B cell (primary cell): ENCODE data around the gene CRYBG2. TPM values are rescaled to one million over a fixed set of nuclear protein-coding genes. Genes with fewer than 3 reads are reported as not detected.
"Not testable (repeated sequence)": the region's sequence is repeated elsewhere in the genome, so short reads cannot be mapped to it uniquely, and the experiment has no call there.

Experiments
- ATAC-seq: fragments of 200-7000 bp; cut with Tn5 transposase; one replicate; pipeline ENCODE4 v1.10.0; 2021; ENCODE audit warnings: low read depth, mild to moderate bottlenecking, moderate number of reproducible peaks, moderate library complexity
- CTCF ChIA-PET: fragments of 350-600 bp; sonication (Branson Sonifier 250); formaldehyde crosslinking; loops from one replicate; lab custom pipeline; 2021; ENCODE audit warnings: antibody characterized with exemption, inconsistent platforms; lab: Charles Lee
- POLR2A ChIA-PET: fragments of 350-600 bp; sonication (Branson Sonifier 250); formaldehyde crosslinking; loops from one replicate; lab custom pipeline; 2021; ENCODE audit warnings: antibody characterized with exemption; lab: Charles Lee
- DNase-seq: peaks from one replicate; pipeline ENCODE4 v3.0.0; 2013
- H2AFZ ChIP-seq: 2 replicates; pipeline ENCODE4 v1.6.1; 2012; ENCODE audit warnings: mild to moderate bottlenecking, low read depth, low read length; ENCODE audit not compliant: insufficient read depth, poor library complexity, severe bottlenecking
- H3K27ac ChIP-seq, 2 donors: 1 replicate in 1 of 2; 2 replicates in 1 of 2; pipeline ENCODE4 v1.5.1; 2012 to 2013; ENCODE audit warnings: low read length in 2 of 2, mild to moderate bottlenecking in 2 of 2, moderate library complexity in 1 of 2
- H3K27me3 ChIP-seq, 4 experiments: fragments of 200-600 bp in 1 of 4; sonication (generic) in 1 of 4; replicated peaks in 1 of 4; 1 replicate in 2 of 4; 2 replicates in 2 of 4; pipeline versions ENCODE4 v1.6.1 to v1.7.0; 2013 to 2016; ENCODE audit warnings: low read length in 3 of 4, mild to moderate bottlenecking in 2 of 4, mixed read lengths in 1 of 4, moderate library complexity in 1 of 4; ENCODE audit not compliant: insufficient read depth in 4 of 4, control insufficient read depth in 3 of 4; ENCODE audit errors: control extremely low read depth in 1 of 4
- H3K36me3 ChIP-seq, 2 experiments: replicated peaks in 1 of 2; 1 replicate in 1 of 2; 2 replicates in 1 of 2; pipeline versions ENCODE4 v1.6.1 to v1.7.1; 2013; ENCODE audit warnings: low read length in 1 of 2; ENCODE audit not compliant: insufficient read depth in 2 of 2, control insufficient read depth in 1 of 2; ENCODE audit errors: control extremely low read depth in 1 of 2, extremely low read depth in 1 of 2
- H3K4me1 ChIP-seq, 2 donors: fragments of 200-600 bp in 1 of 2; sonication (generic) in 1 of 2; 1 replicate in 1 of 2; 2 replicates in 1 of 2; pipeline versions ENCODE4 v1.5.1 to v1.6.1; 2013 to 2017; ENCODE audit warnings: low read length in 2 of 2; ENCODE audit not compliant: control insufficient read depth in 2 of 2, insufficient read depth in 2 of 2
- H3K4me2 ChIP-seq: replicated peaks from 2 replicates; pipeline ENCODE3; 2012; ENCODE audit warnings: mild to moderate bottlenecking, low read depth, low read length; ENCODE audit not compliant: poor library complexity, severe bottlenecking
- H3K4me3 ChIP-seq, 5 experiments: fragments of 200-600 bp in 1 of 5; sonication (generic) in 1 of 5; 1 replicate in 3 of 5; 2 replicates in 2 of 5; pipeline versions ENCODE4 v1.5.1 to v1.7.0; 2011 to 2016; ENCODE audit warnings: low read length in 4 of 5, mild to moderate bottlenecking in 4 of 5, low read depth in 2 of 5, control low read depth in 1 of 5, moderate library complexity in 1 of 5; ENCODE audit not compliant: insufficient read depth in 1 of 5; ENCODE audit errors: control extremely low read depth in 1 of 5, extremely low read depth in 1 of 5
- H3K79me2 ChIP-seq: fragments of 200-600 bp; sonication (generic); one replicate; pipeline ENCODE4 v1.6.0; 2016; ENCODE audit warnings: low read length; ENCODE audit not compliant: control insufficient read depth, insufficient read depth
- H3K9ac ChIP-seq: fragments of 200-600 bp; sonication (generic); 2 replicates; pipeline ENCODE4 v1.6.1; 2017; ENCODE audit warnings: mild to moderate bottlenecking, low read length, moderate library complexity
- H3K9me3 ChIP-seq, 3 donors: one replicate each; pipeline versions ENCODE4 v1.6.1 to v1.7.1; 2013; ENCODE audit warnings: low read length in 2 of 3; ENCODE audit not compliant: control insufficient read depth in 2 of 3, insufficient read depth in 1 of 3; ENCODE audit errors: control extremely low read depth in 1 of 3
- H4K20me1 ChIP-seq: 2 replicates; pipeline ENCODE4 v1.6.0; 2012; ENCODE audit warnings: mild to moderate bottlenecking, low read length; ENCODE audit not compliant: insufficient read depth, control insufficient read depth, poor library complexity, severe bottlenecking
- H3K27ac Mint-ChIP-seq: one replicate; pipeline ENCODE4 v1.8.0; 2021; ENCODE audit warnings: mixed read lengths
- H3K27me3 Mint-ChIP-seq: one replicate; pipeline ENCODE4 v1.8.0; 2021; ENCODE audit warnings: mixed read lengths
- H3K4me1 Mint-ChIP-seq: one replicate; pipeline ENCODE4 v1.8.0; 2021; ENCODE audit warnings: mixed read lengths
- H3K4me3 Mint-ChIP-seq: one replicate; pipeline ENCODE4 v1.8.0; 2021; ENCODE audit warnings: mixed read lengths
- H3K9me3 Mint-ChIP-seq: one replicate; pipeline ENCODE4 v1.8.0; 2022; ENCODE audit warnings: mixed read lengths; ENCODE audit not compliant: insufficient read depth
- EZH2 ChIP-seq: IDR thresholded peaks from 2 replicates; pipeline ENCODE4 v1.6.1; 2012; ENCODE audit warnings: borderline replicate concordance, low read depth, mild to moderate bottlenecking, moderate library complexity, low read length; ENCODE audit not compliant: insufficient read depth, poor library complexity, severe bottlenecking
- WGBS: methylation state at CpG from one replicate; pipeline ENCODE4 v1.1.5; 2013; ENCODE audit warnings: missing lambda C conversion rate; ENCODE audit not compliant: insufficient coverage; 5-methylcytosine and 5-hydroxymethylcytosine counted together
- intact Hi-C: fragments of 100-400 bp; cut with micrococcal nuclease; formaldehyde crosslinking; loops from one replicate; pipeline ENCODE4 v1.10.0; 2022
- polyA plus RNA-seq: library from polyadenylated mRNA; depleted of rRNA; stranded (reverse); fragments of >200 nt; gene quantifications from 2 replicates; pipeline ENCODE4 v1.2.3, GENCODE V29; 2012
- total RNA-seq, 2 donors: library from RNA; stranded (reverse); fragments of 120-200 nt in 1 of 2; gene quantifications; 1 replicate in 1 of 2; 2 replicates in 1 of 2; pipeline versions ENCODE4 v1.2.3 to v1.2.4, GENCODE V29; 2013 to 2022

The CRYBG2 gene
- total and polyA plus RNA-seq, 2 donors (not counting 1 experiment from before 2014, with no cell fraction given), result 3.3 to 5.3 TPM

GRCh38 chr1:26314501-26314900 lies 39.4 kb downstream of the CRYBG2 start:
- no peaks in the 10 kb centered on the region for H3K27me3 Mint-ChIP-seq
- intact Hi-C loops, result loop anchor here (10.0 kb wide), 1 partner anchor 120 kb away; the partner anchor contains the start of gene DHDDS
- DNase-seq, result no peak
- Histone ChIP-seq H3K79me2 (peaks cover 74% of the 10 kb centered on the region), H3K9me3 (no peaks in the 10 kb centered on the region), H3K4me1 (peaks cover 60 to 65% of the 10 kb centered on the region in 2 donors), H3K4me2 (peak overlapping the region; percentile 73), H3K27me3 (no peaks in the 10 kb centered on the region), H3K36me3 (peaks cover 0 to 10% of the 10 kb centered on the region in 2 experiments), H4K20me1 (peaks cover 17% of the 10 kb centered on the region), H2AFZ (no peak overlapping the region), H3K27ac (peak overlapping the region; percentile 67 to 86), H3K9ac (peak overlapping the region; percentile 85), H3K4me3 (peak overlapping the region in 1 of 5 experiments; percentile 95)
- peak overlapping the region; percentile 97 for H3K27ac Mint-ChIP-seq
- CTCF ChIA-PET, result interaction anchor here (1.1 to 30.0 kb wide), 6 partner anchors 8 to 80 kb away, joined by 3 to 1400 read pairs (median 6); partner anchors contain the start of genes CEP85, SH3BGRL3 and UBXN11
- 78% methylated on average over 3 of the region's 5 CpGs for WGBS
- ATAC-seq, result no peak
- H3K4me3 Mint-ChIP-seq, result peak overlapping the region; percentile 64
- H3K4me1 Mint-ChIP-seq, result peaks cover 57% of the 10 kb centered on the region
- no peaks in the 10 kb centered on the region for H3K9me3 Mint-ChIP-seq
- no peak for TF ChIP-seq EZH2
- POLR2A ChIA-PET, result interaction anchor here (0.6 to 15.2 kb wide), 4 partner anchors 8 to 30 kb away, joined by 3 to 1239 read pairs (median 5); partner anchors contain the start of genes SH3BGRL3 and UBXN11

DNA sequence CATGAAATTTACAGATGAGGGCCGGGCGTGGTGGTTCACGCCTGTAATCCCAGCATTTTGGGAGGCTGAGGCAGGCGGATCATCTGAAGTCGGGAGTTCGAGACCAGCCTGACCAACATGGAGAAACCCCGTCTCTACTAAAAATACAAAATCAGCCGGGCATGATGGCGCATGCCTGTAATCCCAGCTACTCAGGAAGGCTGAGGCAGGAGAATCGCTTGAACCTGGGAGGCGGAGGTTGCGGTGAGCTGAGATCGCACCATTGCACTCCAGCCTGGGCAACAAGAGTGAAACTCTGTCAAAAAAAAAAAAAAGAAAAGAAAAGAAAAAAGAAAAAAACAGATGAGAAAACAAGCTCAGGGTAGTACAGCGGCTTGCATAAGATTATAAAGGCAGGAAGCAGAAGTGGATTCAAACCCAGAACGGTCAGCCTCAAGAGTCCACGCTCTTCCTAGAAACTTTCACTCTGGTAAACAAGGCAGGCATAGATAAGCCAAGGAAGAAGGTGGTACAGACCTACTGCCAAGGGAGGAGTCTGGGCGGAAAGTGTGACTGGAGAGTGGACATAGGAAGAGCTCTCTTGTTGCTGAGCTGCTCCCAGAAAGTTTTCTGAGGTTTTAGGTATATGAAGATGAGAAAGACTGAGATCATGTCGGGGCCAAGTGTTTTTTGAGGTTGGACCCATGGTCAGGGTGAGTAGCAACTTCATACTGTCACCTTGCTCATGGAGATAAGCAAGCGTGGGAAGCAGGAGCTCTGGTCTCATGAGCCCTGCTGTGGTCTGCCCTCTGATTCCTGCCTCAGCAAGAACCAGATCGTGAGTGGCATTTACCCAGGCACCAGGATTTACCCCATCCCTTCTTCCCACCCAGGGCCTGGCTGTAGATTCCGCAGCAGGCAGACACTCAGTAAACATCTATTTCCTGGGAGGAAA lies 45.7 kb downstream of the CRYBG2 start:
- not testable (repeated sequence) for H3K4me3 ChIP-seq, H3K27me3 Mint-ChIP-seq, DNase-seq

More for the DNA sequence above, 45.7 kb downstream of the CRYBG2 start:
- H4K20me1 ChIP-seq, H3K27me3 ChIP-seq, H3K27ac ChIP-seq, H3K9me3 Mint-ChIP-seq, H3K4me2 ChIP-seq, ATAC-seq, H3K9me3 ChIP-seq, intact Hi-C loops, H3K36me3 ChIP-seq, H2AFZ ChIP-seq, H3K9ac ChIP-seq: not testable (repeated sequence)
- CTCF ChIA-PET, result interaction anchor here (0.6 to 30.0 kb wide), 7 partner anchors 10 to 1052 kb away, joined by 3 to 1400 read pairs (median 5); partner anchors contain the start of genes CD52 and SH3BGRL3
- peak overlapping the region; percentile 81 for H3K27ac Mint-ChIP-seq
- peaks cover 37% of the 10 kb centered on the region for H3K4me1 Mint-ChIP-seq
- H3K4me1 ChIP-seq, result peaks cover 34 to 45% of the 10 kb centered on the region in 2 donors
- peak overlapping the region; percentile 9 for H3K4me3 Mint-ChIP-seq
- WGBS, result 88% methylated on average over 7 of the region's 21 CpGs
- POLR2A ChIA-PET, result interaction anchor here (0.6 to 5.6 kb wide), 5 partner anchors 8 to 24 kb away, joined by 5 to 47 read pairs (median 10); partner anchors contain the start of gene CD52
- H3K79me2 ChIP-seq, result peaks cover 49% of the 10 kb centered on the region
